GM19238 (cell line): ENCODE results near the gene KRTAP10-11.
"Not testable (repeated sequence)": the region's sequence is repeated elsewhere in the genome, so short reads cannot be mapped to it uniquely, and the experiment has no call there.

Source experiments
- DNase-seq: peaks from one replicate; pipeline ENCODE4 v3.0.0; 2011; ENCODE audit warnings: low spot score; ENCODE audit not compliant: insufficient read length

The KRTAP10-11 gene, protein sequence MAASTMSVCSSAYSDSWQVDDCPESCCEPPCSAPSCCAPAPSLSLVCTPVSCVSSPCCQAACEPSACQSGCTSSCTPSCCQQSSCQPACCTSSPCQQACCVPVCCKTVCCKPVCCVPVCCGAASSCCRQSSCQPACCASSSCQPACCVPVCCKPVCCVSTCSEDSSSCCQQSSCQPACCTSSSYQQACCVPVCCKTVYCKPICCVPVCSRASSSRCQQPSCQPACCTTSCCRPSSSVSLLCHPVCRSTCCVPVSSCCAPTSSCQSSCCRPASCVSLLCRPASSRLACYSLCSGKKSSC

DNA sequence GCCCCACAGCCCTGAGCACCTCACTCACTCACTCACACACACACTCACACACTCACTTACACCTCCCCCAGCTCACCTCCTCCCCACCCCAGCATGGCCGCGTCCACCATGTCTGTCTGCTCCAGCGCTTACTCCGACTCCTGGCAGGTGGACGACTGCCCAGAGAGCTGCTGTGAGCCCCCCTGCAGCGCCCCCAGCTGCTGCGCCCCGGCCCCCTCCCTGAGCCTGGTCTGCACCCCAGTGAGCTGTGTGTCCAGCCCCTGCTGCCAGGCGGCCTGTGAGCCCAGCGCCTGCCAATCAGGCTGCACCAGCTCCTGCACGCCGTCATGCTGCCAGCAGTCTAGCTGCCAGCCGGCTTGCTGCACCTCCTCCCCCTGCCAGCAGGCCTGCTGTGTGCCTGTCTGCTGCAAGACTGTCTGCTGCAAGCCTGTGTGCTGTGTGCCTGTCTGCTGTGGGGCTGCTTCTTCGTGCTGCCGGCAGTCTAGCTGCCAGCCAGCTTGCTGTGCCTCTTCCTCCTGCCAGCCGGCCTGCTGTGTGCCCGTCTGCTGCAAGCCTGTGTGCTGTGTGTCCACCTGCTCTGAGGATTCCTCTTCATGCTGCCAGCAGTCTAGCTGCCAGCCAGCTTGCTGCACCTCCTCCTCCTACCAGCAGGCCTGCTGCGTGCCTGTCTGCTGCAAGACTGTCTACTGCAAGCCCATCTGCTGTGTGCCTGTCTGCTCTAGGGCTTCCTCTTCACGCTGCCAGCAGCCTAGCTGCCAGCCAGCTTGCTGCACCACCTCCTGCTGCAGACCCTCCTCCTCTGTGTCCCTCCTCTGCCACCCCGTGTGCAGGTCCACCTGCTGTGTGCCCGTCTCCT is at the start of gene KRTAP10-11:
TSS of gene KRTAP10-11 (plus strand) at position 49 of the 856 bp plus-strand sequence. CDS start at position 94, 45 bp downstream.
- not testable (repeated sequence) for DNase-seq

DNA sequence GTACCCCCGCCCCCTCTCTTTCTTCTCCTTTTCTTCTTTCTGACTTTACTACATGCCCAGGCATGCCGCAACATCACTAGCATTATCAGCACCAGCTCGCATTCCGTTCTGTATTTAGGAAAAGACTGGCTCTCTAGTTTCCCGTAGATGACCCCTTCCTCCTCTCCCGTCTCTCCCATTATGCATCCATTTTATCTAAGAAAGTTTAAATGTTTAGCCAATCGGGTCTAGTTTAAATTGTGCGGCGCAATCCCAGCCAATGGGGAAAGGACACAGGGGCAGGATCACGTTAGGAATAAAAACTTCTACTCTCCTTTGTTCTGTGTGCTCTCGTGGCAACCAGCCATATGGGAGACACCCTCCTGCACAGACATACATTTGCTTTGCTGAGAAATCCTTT is 48.2 kb upstream of the KRTAP10-11 start:
- DNase-seq = no peak

DNA sequence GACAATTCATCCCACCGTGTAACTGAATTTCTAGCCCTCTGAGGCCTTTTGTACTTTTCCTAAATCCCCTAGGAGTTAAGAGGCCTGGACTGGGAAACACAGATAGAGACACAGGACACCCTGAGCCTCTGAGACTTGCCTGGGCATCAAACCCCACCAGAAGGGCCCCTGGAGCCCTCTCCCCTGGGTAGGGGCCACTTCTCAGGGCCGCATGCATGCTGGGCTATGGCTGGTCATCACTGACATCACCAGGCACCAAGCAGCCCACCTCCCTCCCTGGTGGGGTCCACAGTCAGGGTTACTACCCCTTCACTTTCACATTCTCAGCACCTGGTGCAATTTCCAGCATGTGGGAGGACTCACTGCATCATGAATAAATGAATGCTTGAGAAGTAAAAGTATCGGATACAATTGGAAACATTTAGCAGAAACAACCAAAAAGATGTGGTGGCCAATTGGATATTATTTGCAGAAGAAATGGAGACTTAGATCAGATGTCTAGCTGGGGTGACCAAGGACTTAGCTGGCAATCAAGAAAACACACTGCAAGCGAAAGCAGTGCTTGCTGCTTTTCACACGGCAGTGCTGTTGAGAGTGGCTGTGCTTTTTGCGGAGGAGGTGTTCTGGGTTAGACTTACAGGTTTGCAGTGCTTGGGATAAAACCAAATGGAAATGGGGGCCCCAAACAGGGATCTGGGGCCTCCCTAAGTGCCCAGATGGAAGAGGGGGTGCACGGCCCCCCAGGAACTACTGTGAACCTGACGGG is 46.8 kb upstream of the KRTAP10-11 start:
- DNase-seq = no peak

DNA sequence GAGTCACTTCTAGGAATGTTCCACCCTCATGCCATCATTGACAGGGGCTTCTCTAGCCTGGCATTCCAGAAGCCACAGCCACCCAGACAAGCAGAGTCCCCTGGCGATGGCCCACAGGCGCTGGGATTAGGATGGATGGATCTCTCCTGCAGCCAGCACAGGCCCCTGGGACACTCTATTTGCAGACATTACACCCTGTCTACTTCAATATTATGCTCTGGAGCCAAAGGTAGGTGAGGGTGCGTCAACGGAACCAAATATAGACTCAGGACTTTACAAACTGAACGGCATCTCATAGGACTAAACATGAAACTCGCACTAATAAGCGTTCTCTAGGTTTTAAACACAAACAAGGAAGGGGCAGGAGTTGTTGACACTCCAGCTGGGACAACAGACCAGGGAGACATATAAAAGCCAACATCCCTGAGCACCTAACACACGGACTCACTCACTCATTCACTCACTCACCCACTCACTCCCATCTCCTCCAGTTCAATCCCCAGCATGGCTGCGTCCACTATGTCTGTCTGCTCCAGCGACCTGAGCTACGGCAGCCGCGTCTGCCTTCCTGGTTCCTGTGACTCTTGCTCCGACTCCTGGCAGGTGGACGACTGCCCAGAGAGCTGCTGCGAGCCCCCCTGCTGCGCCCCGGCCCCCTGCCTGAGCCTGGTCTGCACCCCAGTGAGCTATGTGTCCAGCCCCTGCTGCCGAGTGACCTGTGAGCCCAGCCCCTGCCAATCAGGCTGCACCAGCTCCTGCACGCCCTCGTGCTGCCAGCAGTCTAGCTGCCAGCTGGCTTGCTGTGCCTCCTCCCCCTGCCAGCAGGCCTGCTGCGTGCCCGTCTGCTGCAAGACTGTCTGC is 45.9 kb upstream of the KRTAP10-11 start, which contains the start of gene KRTAP10-7:
TSS of gene KRTAP10-7 (plus strand) at position 480 of the 861 bp plus-strand sequence. CDS start at position 505, 25 bp downstream.
- not testable (repeated sequence) for DNase-seq

- not testable (repeated sequence) for DNase-seq
These were observed 45.1 kb upstream of the KRTAP10-11 start for GRCh38 chr21:44601091-44601490.

GRCh38 chr21:44601596-44602462 is 44.4 kb upstream of the KRTAP10-11 start:
- no peak for DNase-seq

DNA sequence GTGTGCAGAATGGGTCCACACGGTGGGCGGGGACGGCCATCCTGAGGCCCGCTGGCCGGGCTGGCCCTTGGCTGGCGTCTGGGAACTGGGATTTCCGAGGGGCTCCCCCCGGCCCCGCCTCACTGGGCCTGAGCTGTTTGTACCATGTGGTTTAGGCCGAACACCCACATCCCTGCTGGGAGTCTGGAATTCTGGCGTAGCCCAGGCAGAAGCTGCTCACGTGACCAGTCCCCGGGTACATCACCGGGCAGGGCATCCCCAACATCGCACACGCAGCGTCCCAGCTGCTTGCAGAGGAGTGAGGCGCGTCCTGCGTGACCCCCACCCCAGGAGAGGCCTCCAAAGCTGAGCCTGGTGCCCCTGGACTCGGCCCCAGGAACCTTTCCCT is 43.8 kb upstream of the KRTAP10-11 start:
- no peak for DNase-seq

DNA sequence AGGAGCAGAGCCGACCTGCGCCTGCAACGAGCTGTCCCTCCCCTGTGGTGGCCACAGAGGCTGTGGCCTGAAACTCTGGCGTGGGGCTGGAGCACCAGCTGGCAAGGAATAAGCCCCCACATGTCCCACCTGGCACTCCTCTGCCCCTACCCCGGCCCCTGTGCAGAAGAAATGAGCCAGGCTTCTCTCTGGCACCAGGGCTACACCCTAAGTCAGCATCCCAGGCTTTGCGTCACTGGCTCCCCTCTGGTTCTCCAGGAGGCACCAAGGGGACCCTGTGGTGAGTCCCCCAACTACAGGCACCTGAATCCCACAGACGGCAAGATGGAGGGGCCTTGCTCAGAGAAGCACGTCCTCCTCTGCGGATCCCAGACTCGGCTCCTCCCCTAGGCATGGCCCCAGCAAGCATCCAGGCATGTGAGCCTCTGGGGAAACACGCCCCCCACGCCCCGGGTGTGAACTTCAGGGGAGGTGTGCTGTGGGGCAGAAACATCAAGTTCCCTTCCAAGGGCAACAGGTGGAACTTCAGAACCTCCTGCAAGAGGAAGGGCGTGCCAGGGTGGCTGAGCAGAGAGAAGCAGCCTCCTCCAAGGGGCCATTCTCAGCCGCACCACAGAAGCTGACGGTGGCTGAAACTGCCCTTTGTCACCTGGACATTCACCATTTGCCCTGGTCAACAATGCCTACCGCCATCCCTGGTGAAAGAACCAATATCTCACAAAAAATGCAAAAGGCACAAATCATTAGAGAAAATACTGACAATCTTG is 42.9 kb upstream of the KRTAP10-11 start:
- DNase-seq = no peak

DNA sequence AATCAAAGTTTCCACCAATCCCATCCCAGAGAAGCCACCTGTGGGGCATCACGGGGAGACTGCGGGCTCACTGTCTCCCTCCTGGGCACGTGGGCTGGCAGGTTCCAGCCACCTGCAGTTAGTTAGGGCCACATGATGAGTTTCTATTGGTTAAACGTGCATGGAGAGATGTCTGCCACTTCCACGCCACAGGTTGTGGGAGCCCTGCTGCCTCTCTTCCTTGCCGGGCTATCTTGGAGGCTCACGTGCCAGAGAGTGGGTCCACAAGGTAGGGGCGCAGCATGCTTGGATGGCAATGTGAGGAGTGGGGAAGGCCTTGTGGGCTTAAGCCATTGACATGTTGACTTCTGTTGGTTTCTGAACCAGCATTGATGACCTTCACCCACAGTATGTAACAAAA is 42.3 kb upstream of the KRTAP10-11 start:
- DNase-seq = no peak

GRCh38 chr21:44606495-44606894 is 39.7 kb upstream of the KRTAP10-11 start:
- DNase-seq = no peak

DNA sequence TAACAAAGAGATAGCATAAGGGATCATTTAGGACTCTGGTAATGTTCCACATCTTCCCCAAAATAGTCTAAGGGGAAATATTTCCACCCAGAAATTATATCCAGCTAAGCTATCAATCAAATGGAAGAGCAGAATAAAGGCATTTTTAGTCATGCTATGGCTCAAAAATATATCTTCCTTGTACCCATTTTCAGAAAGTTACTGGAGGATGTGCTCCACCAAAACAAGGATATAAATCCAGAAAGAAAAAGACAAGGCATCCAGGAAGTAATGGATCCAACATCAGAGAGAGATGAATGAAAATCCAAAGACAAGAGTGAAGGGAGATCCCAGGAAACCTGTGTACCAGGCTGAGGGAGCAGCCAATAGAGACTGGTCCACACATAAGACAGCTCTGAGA is 37.0 kb upstream of the KRTAP10-11 start:
- no peak for DNase-seq

DNA sequence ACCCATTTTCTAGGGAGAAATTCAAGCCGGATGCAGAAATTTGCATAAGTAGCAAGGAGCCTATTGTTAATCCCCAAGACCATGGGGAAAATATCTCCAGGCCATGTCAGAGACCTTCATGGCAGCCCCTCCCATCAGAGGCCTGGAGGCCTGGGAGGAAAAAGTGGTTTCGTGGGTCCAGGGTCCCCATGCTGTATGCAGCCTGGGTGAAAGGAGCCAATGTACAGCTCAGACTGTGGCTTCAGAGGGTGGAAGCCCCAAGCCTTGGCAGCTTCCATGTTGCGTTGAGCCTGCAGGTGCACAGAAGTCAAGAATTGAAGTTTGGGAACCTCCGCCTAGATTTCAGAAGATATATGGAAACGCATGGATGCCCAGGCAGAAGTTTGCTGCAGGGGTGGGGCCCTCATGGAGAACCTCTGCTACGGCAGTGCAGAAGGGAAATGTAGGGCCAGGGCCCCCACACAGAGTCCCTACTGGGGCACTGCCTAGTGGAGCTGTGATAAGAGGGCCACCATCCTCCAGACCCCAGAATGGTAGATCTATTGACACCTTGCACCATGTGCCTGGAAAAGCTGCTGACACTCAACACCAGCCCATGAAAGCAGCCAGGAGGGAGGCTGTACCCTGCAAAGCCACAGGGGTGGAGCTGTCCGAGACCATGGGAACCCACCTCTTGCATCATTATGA is 35.9 kb upstream of the KRTAP10-11 start:
- not testable (repeated sequence) for DNase-seq

DNA sequence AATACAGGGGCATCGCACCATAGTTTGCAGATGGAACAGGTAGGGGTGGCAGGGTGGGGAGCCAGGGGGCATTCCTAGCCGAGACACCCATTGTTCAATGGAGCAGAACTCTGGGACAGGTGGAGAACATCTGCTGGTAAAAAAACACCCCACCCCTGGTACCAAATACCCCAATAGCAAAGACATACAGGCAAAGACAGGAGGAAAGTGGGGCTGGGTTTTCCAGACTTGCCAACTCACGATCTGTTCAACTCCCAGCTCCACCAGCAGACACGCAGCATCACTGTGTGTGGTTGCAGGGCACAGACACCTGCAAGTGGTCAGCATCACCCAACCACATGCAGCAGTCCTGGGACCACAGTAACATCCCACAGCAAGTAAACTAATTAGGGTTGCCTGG is 34.7 kb upstream of the KRTAP10-11 start:
- DNase-seq = no peak

- DNase-seq = no peak
These were observed 34.2 kb upstream of the KRTAP10-11 start, which contains the start of gene KRTAP10-8 for GRCh38 chr21:44612029-44612486. Gene KRTAP10-8, plus strand, starts transcription at chr21:44612079. Its CDS starts 22 bp downstream, at chr21:44612101.

DNA sequence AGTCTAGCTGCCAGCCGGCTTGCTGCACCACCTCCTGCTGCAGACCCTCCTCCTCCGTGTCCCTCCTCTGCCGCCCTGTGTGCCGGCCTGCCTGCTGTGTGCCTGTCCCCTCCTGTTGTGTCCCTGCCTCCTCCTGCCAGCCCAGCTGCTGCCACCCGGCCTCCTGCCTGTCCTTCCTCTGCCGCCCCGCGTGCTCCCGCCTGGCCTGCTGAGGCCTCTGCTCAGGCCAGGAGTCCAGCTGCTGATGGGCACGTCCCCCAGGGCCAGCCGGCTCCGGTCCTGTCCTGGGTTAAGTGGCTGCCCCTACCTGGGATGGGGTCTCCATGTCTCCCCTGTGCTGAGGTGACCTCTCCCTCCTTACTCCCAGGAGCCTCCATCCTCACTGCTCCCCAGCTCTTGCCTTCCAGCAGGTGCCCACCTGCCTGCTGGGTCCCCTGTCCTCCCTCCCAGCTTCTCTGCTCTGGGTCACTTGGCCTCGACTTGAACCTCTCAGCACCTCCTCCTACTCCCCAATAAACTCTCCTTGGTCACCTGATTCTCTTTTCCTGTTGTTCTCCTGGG is 33.5 kb upstream of the KRTAP10-11 start:
- DNase-seq = no peak

DNA sequence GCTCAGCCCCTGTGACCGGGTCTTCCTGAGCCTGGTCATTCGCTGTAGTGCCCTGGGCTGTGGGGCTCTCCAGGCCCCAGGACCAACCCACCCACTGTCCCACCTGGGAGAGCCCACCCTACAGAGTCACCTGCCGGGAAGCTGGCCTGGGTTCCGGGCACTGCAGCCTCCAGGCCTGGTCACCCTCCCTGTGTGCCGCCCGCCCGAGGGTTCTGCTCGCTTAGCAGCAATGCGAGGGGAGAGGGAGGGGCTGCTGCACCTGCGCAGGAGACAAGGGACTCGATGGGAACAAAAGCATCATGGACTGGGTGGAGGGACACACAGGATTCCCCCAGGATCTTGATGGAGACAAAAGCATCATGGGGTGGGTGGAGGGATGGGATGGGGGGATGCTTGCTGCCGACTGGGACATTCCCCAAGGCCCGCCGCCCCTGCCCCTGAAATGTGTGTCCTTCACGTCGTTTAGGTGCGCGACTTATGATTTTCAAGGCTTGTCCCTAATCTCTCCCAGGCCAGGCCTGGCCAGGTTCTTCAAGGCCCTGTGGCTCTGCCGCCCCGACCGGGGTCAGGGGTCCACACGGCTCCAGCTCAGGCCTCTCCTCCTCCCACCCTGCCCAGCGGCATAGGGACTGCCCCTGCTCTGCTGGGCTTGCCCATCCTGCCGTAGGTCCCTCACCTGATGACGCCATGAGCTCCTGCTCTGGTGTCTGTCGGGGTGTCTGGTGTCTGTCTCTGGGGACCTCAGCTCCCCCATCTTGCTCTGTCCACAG is 32.6 kb upstream of the KRTAP10-11 start:
- DNase-seq = no peak

DNA sequence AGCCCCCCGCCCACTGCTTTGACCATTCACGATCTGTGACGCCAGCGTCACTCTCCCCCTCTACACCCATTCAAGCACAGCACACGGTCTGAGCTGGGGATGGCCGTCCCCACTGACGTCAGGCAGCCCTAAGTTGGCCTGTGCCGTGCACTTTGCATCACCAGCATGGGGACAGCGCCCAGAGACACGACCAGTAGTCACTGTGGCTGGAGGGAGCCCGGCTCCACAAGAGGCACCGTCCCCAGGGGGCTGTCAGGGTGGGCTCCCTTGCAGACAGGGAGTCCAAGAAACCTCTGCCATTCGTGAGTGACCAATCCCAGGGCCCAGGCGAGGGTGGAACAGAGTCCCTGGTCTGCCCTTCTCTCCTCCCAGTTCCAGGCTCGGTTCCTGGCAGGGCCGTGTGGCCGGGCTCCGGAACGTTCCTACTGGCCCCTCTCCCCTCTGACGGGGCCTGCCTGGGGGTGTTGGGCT is 32.0 kb upstream of the KRTAP10-11 start:
- DNase-seq = no peak
